Measurements from ENCODE around the gene BBS1.

Gene BBS1

DNA sequence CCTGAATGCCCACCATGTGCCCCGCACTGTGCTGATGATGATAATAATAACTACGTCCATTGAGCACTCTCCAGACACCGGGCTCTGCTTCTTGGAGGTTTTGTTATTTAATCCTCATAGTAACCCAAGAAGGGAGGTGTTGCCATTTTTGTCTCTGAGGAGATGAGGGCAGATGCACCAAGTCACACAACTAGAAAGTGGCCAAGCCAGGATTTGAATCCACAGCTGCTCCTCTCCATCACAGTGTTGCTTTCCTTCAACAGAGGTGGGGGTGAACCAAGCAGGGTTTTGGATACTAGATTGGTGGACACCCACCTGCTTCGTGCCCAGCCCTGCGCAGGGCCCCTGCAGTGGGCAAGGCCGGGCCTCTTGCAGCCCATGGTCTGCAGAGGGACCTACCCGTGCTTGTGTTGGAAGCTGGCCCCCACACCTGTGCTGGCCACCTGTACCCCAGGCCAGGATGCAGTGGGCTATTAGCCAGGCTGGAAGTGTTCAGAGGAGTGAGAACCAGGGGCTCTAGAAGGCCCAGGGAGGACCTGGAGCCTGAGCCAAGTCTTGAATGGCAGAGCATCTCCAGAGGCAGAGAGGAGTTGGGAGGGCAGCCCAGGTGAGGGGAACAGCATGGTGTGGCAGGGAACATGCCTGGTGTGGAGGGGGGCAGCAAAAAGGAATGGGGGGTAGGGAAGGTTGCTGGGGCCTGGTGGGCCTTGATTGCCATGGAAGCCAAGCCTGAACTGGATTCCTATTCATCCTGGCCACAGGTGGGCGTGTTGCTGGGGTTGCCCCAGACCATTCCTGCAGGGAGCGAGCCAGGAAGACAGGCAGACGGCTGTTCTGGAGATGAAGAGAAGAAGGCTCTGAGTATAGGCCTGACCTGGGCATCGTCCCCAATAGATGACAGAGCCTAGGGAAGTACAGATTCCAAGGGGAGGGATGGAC lies 32.9 kb upstream of the BBS1 start:
- no peak for DNase-seq

- no peak for DNase-seq
Observed at GRCh38 chr11:66478729-66479393, 31.6 kb upstream of the BBS1 start.

DNA sequence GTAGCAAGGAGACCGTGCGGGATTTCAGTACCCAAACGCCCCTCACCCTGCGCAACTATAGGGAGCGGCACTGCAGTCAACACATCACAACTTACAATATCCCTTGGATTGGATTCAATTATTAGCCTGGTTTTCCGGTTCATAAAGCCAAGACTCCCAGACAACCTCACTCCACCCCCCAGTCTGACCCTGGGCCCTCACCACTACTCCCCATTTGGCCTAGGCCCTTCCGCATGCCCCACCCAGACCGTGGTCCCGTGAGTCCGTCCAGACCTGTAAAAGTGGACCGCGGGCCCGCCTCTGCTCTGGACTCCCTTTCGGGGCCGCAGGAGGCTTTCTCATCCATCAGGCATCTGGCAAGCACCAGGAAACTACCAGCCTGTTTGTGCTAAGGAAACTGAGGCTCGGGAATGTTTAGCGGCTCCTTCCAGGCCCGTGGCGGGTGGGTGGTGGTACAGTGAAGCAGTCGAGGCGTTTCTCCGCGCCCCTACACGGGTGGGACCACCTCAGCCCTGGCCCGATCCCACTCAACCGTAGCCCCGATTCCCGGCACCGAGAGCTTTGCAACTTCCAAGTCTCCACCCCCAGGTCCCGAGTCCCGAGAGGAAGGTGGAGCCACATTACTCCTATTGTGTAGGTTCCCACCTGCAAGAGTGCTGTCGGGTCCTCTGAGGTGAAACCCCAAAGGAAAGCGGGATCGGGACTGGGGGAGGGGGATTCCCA lies 30.9 kb upstream of the BBS1 start:
- DNase-seq = no peak

DNA sequence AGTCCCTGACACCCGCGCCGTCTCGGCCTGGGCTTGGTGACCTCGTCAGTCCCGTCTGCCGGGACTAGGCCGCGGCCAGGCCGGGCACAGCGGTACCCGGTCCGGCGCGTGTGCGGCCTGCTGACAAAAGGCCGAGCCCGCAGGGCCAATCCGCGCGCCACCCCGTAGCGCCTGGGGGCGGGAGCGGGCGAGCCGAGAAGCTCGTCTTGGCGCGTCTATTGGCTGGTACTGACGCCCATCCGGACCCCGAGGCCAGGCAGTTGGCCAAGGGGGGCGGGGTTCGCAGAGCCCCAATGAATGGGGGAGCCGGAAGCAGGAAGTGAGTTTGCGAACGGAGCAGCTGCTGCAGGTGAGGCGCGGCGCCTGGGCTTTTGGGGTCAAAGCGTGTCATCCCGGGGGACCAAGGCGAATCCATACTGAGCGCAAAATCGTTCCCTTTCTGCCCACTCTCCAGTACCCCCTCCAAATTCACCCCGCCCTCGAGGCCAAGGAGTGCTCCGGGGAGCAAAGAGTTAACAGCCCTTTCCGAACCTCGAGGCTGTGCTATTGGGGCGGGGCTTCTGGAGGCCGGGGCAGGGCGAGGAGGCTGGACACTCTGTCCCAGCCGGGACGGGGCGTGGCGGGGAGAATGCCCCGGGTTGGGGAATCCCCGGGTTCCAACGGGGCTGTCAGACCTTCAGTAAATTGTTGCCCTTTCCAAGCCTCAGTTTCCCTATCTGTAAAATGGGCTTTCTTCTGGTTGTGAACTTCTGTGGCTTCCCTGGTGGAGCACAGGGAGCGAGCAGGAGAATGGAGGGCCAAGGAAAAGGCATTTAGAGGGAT lies 30.1 kb upstream of the BBS1 start, which contains the start of gene DPP3:
Gene DPP3 (plus strand): TSS at position 318 of the 822 bp plus-strand sequence. CDS start 1,767 bp downstream, outside the sequence.
- DNase-seq = peak; percentile 96

DNA sequence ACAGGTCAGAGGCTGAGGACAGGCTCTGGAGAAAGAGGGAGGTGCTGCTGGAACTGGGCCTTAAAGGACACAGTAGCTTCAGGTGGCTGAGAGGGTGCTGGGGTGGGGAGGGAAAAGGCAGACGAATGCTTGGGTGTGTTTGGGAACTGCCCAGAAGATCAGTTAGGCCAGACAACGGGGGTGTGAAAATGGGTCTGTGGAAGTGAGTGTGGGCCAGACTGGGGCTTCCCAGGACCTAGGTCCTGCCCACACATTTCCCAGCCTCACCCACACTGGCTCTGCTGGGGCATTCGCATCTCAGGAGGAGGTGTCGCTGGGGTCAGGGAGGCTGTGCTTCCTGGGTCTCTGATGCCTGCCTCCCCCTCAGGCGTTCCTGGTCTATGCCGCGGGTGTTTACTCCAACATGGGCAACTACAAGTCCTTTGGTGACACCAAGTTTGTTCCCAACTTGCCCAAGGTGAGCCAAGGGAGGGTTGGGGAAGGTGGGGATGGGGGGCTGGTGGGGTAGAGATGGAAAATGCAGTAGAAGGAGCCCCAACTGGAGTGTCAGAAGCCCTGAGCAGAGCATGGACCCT lies 25.5 kb upstream of the BBS1 start:
- DNase-seq = no peak

- no peak for DNase-seq
Observed at GRCh38 chr11:66488957-66489356, 21.5 kb upstream of the BBS1 start.

DNA sequence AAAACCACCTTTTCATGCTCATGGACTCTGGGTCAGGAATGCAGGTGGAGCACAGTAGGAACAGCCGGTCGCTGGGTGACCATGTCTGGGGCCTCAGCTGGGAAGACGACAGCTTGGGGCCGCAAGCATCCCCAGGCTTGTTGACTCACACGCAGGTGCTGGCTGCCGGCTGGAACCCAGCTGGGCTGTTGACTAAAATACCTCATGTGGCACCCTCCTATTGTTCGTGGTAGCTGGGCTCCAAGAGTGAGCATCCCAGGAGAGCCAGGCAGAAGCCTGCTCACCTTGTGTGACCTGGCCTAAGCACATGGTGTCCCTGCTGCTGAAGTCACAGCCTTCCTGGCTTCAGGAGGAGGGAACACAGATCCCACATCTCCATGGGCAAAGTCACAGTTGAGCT lies 20.8 kb upstream of the BBS1 start:
- no peak for DNase-seq

DNA sequence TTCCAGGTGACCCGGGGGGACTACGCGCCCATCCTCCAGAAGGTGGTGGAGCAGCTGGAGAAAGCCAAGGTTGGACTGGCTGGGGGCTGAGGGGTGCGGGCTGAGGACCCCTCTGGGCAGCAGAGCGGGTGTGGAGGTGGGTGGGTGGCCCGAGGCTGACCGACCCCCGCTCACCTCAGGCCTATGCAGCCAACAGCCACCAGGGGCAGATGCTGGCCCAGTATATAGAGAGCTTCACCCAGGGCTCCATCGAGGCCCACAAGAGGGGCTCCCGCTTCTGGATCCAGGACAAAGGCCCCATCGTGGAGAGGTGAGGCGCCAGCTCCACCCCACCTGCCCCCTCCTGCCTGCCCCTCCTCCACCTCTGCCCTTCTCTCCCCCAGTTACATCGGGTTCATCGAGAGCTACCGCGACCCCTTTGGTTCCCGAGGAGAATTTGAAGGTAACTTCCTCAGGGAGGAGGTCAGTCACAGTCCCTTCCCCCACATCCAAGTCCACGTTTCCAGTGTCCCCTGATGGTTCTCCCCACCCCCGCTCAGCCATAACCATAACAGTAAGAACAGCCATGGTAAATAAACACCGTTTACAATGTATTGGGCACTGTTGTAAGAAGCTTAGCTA lies 19.0 kb upstream of the BBS1 start:
- no peak for DNase-seq

- DNase-seq = no peak
Observed at GRCh38 chr11:66492161-66492865, 18.1 kb upstream of the BBS1 start.

DNA sequence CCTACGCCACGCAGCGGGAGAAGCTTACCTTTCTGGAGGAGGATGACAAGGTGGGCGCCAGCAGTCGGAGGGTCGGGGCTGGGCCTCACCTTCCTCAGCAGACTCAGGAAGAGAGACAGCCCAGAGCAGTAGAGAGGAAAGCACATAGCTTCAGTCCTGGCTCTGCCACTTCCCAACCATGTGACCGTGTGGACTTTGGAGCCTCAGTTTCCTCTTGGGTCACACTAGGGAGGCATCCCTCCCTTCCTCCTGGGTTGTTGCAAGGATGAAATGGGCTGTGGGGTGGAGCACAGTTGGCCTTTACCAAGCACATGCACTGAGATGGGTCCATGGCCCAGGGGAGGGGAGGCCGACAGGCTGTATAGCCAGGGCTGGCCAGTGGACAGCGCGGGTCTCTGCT lies 17.3 kb upstream of the BBS1 start:
- no peak for DNase-seq

DNA sequence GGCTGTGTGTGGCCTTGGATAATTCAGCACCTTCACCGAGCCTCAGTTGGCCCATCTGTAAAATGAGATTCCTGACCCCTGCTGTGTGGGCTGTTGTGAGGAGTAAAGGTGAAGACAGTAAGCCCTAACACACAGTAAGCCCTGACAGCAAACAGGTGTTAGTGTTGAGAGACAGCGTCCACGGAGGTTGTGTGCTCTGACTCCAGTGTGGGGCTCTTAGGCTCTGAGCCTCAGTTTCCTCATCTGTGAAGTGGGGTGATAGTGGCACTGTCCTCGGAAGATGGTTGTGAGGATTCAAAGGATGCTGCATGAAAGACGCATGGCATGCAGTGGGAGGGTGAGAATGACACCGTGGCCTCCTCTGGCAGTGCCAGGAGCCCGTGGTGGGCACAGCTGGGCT lies 16.0 kb upstream of the BBS1 start:
- no peak for DNase-seq

DNA sequence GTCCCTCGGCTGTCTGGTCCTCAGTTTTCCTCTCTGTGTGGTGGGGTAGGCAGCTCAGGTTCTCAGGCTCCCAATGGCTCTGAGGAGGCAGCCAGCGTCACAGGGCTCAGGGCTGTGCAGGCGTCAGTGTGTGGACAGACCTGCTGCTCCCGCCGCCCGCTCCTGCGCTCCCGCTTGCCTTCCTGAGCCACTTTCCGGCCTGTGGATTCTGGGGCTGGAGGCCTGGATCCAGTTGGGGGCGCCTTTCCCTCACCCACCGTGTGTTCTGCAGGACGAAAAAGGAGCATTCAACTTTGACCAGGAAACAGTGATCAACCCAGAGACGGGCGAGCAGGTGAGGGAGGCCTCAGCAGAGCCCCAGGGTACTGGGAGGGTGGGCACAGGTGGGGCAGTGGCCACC lies 15.5 kb upstream of the BBS1 start:
- DNase-seq = no peak

DNA sequence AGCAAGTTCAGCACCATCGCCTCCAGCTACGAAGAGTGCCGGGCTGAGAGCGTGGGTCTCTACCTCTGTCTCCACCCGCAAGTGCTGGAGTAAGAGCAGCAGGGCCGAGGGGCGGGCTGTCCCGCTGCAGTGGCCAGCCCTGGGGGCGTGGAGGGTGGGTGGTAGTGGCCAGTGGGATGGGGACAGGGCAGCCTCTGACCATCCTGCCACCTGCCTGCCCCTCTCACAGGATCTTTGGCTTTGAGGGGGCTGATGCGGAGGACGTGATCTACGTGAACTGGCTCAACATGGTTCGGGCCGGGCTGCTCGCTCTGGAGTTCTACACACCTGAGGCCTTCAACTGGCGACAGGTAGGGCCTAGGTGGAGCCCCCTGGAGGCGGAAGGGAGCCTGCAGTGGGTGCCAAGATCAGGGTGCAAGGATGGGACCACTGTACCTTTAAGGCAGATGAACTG lies 15.0 kb upstream of the BBS1 start:
- no peak for DNase-seq

GRCh38 chr11:66497206-66497605 lies 13.2 kb upstream of the BBS1 start:
- no peak for DNase-seq

DNA sequence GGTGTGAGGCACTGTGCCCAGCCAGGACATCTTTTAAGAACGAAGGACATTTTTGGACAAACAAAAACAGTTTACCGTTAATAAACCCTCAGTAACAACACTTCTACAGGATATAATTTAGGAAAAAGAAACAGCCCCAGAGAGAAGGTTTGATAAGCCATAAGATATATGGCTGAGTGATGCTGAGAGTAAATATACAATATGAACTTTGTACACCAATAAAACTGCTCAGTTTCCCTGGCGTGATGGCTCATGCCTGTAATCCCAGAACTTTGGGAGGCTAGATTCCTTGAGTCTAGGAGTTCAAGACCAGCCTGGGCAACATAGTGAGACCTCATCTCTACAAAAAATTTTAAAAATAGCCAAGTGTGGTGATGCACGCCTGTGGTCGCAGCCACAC lies 11.9 kb upstream of the BBS1 start:
- DNase-seq = no peak

DNA sequence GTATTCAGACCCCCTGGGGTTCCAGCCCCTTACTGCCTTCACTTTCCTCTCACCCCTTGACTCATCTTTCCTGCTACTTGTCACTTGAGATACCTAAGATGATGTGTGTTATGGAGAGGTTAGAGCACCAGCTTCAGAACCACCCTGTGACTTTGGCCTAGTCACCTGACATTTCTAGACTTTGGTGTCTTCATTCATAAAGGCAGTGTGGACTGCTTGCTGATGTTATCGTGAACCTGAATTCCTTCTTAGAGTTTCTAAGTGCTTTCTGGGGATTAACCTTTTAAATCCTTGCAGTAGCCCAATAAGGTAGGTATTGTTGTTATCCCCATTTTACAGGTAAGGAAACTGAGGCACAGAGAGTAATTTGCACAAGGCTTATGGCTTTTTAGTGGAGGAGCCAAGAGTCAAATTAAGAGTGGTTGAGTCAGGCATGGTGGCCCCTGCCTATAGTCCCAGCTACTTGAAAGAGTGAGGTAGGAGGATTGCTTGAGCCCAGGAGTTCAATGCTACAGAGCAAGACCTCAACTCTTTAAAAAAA lies 5.1 kb upstream of the BBS1 start:
- no peak for DNase-seq

- DNase-seq = no peak
Observed at GRCh38 chr11:66509131-66509561, 1.3 kb upstream of the BBS1 start.

DNA sequence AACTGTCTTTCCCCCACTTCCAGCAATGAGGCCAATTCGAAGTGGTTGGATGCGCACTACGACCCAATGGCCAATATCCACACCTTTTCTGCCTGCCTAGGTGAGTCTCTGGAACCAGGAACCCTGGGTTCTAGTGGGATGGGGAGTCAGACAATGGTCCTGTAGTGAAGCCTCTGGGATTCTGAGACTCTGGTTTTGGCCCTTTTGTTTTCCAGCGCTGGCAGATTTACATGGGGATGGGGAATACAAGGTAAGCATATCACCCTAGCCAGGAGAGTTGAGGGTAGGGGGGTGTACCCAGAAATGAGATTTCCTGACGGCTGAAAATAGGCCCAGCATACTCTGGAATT lies 530 bp downstream of the BBS1 start:
- no peak for DNase-seq

GRCh38 chr11:66523611-66524010 lies 13.2 kb downstream of the BBS1 start:
- no peak for DNase-seq

DNA sequence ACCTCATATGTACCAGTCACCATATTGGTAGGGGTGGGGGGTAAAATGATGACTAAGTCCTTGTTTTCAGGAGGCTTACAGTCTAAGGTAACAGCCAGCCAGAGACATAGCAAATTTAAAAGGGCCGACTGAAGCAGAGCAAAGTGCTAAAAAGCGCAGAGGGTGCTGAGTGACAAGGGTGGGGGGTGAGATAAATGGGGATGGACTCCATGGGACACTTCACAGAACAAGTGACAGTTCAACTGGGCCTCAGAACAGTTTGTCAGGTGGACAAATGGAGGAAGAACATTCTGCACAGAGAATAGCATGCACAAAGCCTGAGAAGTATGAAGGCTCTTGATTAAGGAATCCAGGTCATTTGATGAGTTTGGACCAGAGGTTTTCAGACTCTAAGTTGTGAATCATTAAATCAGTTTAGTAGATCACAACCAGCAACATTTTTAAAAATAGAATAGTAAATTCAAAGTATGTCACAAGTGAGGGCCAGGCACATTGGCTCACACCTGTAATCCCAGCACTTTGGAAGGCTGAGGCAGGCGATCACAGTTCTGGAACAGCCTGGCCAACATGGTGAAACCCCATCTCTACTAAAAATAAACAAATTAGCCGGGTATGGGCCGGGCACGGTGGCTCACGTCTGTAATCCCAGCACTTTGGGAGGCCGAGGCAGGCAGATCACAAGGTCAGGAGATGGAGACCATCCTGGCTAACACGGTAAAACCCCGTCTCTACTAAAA lies 14.0 kb downstream of the BBS1 start:
- DNase-seq = no peak
